22Rv1 (cell line): ENCODE measurements around the gene CHST8.

ENCODE experiments used
- H3K27ac ChIP-seq: fragments of 450-650 bp; 2 replicates; pipeline ENCODE4 v1.5.1; 2017
- CTCF ChIP-seq: fragments of 450-650 bp; IDR thresholded peaks from 2 replicates; pipeline ENCODE4 v1.5.1; 2017; ENCODE audit warnings: mild to moderate bottlenecking
- ZFX ChIP-seq: fragments of 450-650 bp; IDR thresholded peaks from 2 replicates; pipeline ENCODE4 v1.6.1; 2017; ENCODE audit warnings: antibody characterized with exemption, borderline replicate concordance

CHST8 gene

GRCh38 chr19:33805313-33805712 lies 183.6 kb downstream of the CHST8 start:
- H3K27ac ChIP-seq = no peak overlapping the region
- TF ChIP-seq CTCF = no peak
- no peak for TF ChIP-seq ZFX

- TF ChIP-seq ZFX = no peak
- no peak for TF ChIP-seq CTCF
- no peak overlapping the region for H3K27ac ChIP-seq
Observed at GRCh38 chr19:33805840-33806433, 184.2 kb downstream of the CHST8 start.

- H3K27ac ChIP-seq = no peak overlapping the region
- no peak for TF ChIP-seq ZFX
- no peak for TF ChIP-seq CTCF
Observed at GRCh38 chr19:33806434-33806881, 184.7 kb downstream of the CHST8 start.

DNA sequence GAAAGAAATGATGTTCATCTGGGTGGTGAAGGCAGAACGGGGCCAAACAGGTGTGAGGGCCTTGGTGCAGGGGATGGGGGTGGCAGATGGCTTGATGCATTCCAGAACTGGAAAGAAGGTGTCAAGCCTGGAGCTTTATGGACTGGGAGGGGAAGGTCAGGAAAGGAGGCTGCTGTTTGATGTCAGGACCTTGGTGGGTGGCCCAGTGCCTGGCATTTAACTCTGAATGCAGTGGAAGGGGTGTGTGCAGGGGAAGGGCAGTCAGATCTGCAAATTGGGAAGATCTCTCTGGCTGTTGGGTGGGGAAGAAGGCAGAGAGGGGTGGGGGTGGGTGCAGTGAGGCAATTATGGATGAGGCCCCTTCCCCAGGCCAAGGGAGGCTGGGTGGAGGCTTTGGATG lies 186.6 kb downstream of the CHST8 start:
- no peak for TF ChIP-seq ZFX
- no peak overlapping the region for H3K27ac ChIP-seq

- H3K27ac ChIP-seq = no peak overlapping the region
- no peak for TF ChIP-seq ZFX
- no peak for TF ChIP-seq CTCF
Observed at GRCh38 chr19:33809960-33810359, 188.2 kb downstream of the CHST8 start.

GRCh38 chr19:33810821-33811220 lies 189.1 kb downstream of the CHST8 start:
- no peak overlapping the region for H3K27ac ChIP-seq
- TF ChIP-seq ZFX (no peak), CTCF (no peak)

- TF ChIP-seq CTCF (no peak), ZFX (no peak)
- H3K27ac ChIP-seq = no peak overlapping the region
Observed at GRCh38 chr19:33811246-33811645, 189.5 kb downstream of the CHST8 start.

DNA sequence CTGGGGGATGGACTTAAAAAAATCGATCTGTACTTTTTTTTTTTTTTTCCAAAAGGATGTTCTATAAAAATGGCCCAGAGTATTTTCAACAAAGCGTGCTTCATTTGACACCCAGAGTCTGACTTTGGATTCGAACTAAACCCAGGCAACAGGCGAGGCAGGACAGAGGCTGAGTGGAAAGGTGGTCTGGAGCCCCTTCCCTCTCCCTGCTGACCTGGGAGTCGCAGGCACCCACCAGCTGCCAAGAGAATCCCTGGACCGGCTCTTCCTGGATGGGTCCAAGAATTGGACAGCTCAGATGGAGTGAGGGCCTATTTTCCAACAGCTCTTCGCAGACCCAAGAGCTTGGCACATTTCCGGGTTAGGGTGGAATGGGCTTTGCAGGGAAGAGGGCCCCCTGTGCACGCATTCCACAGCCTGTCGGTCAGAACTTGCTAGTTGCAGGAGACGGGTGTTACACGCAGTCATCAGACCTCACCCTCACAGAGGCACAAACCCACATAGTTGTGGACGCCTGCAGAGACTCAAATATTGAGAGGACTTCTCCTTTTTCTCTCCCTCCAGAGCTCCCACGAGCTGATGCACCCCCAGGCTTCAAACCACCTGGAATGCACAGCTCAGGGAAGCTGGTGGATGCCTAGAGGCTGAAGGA lies 190.1 kb downstream of the CHST8 start:
- TF ChIP-seq ZFX = no peak
- no peak overlapping the region for H3K27ac ChIP-seq
